Ishikawa (cell line): ENCODE results near the gene PLA2G4F.
A peak's percentile ranks its signal among the peaks of the same experiment; 100 is the strongest.

Source experiments
- CEBPB ChIP-seq: IDR thresholded peaks from 2 replicates; pipeline ENCODE4 v1.6.1; 2012
- CREB1 ChIP-seq: IDR thresholded peaks from 2 replicates; pipeline ENCODE4 v1.6.1; 2012; ENCODE audit warnings: low read depth
- EGR1 ChIP-seq: IDR thresholded peaks from 2 replicates; pipeline ENCODE4 v1.6.1; 2012
- EP300 ChIP-seq: IDR thresholded peaks from 2 replicates; pipeline ENCODE4 v1.6.1; 2012; ENCODE audit warnings: borderline replicate concordance
- FOXM1 ChIP-seq: IDR thresholded peaks from 2 replicates; pipeline ENCODE4 v1.6.1; 2012; ENCODE audit warnings: low read depth, borderline replicate concordance
- MAX ChIP-seq: IDR thresholded peaks from 2 replicates; pipeline ENCODE4 v1.6.1; 2012
- NFIC ChIP-seq: IDR thresholded peaks from 2 replicates; pipeline ENCODE4 v1.6.1; 2012
- RAD21 ChIP-seq: IDR thresholded peaks from 2 replicates; pipeline ENCODE4 v1.6.1; 2012; ENCODE audit warnings: low read depth
- REST ChIP-seq: IDR thresholded peaks from 2 replicates; pipeline ENCODE4 v1.6.1; 2012; ENCODE audit warnings: low read depth, mild to moderate bottlenecking
- TAF1 ChIP-seq: IDR thresholded peaks from 2 replicates; pipeline ENCODE4 v1.6.1; 2012; ENCODE audit warnings: low read depth, mild to moderate bottlenecking
- TCF12 ChIP-seq: IDR thresholded peaks from 2 replicates; pipeline ENCODE4 v1.6.1; 2012; ENCODE audit warnings: low read depth
- TEAD4 ChIP-seq: IDR thresholded peaks from 2 replicates; pipeline ENCODE4 v1.6.1; 2012
- USF1 ChIP-seq: IDR thresholded peaks from 2 replicates; pipeline ENCODE4 v1.6.1; 2012
- YY1 ChIP-seq: IDR thresholded peaks from 2 replicates; pipeline ENCODE4 v1.6.1; 2012; ENCODE audit warnings: low read depth
- ZBTB7A ChIP-seq: IDR thresholded peaks from 2 replicates; pipeline ENCODE4 v1.6.1; 2012; ENCODE audit warnings: low read depth

The PLA2G4F gene

GRCh38 chr15:42094512-42094963 is 61.9 kb downstream of the PLA2G4F start, which contains the start of gene PLA2G4D:
PLA2G4D (minus strand) TSS chr15:42094562; CDS start chr15:42094459, 103 bp downstream.
- TF ChIP-seq RAD21: peak; percentile 17; the same call in 1 of the 2 replicates
- peak; percentile 64 for TF ChIP-seq NFIC
- TF ChIP-seq CREB1: no peak

GRCh38 chr15:42093966-42094365 is 62.5 kb downstream of the PLA2G4F start:
- no peak for TF ChIP-seq NFIC
- TF ChIP-seq EP300: no peak
- no peak for TF ChIP-seq MAX
- no peak for TF ChIP-seq REST
- no peak for TF ChIP-seq EGR1
- TF ChIP-seq FOXM1: no peak
- no peak for TF ChIP-seq TAF1
- no peak for TF ChIP-seq YY1
- TF ChIP-seq RAD21: no peak
- TF ChIP-seq ZBTB7A: no peak
- TF ChIP-seq TEAD4: no peak
- no peak for TF ChIP-seq CREB1
- TF ChIP-seq TCF12: no peak
- TF ChIP-seq CEBPB: no peak
- TF ChIP-seq USF1: no peak

GRCh38 chr15:42092398-42093318 is 63.8 kb downstream of the PLA2G4F start:
- TF ChIP-seq RAD21 (no peak), TEAD4 (no peak), CREB1 (no peak), EGR1 (no peak), CEBPB (no peak), EP300 (no peak), NFIC (no peak), MAX (no peak), USF1 (no peak), REST (no peak), YY1 (no peak), FOXM1 (no peak), ZBTB7A (no peak), TCF12 (no peak)

- TF ChIP-seq USF1: peak; percentile 61
Observed at GRCh38 chr15:42091753-42092397, 64.6 kb downstream of the PLA2G4F start.

- TF ChIP-seq TCF12: no peak
- no peak for TF ChIP-seq TAF1
- no peak for TF ChIP-seq YY1
- TF ChIP-seq CEBPB: no peak
- no peak for TF ChIP-seq TEAD4
- TF ChIP-seq USF1: no peak
- no peak for TF ChIP-seq ZBTB7A
- TF ChIP-seq REST: no peak
- TF ChIP-seq CREB1: no peak
Observed at GRCh38 chr15:42090781-42091180, 65.7 kb downstream of the PLA2G4F start.
